Measurements from ENCODE around the gene PERCC1.
"Not testable (repeated sequence)": the region's sequence is repeated elsewhere in the genome, so short reads cannot be mapped to it uniquely, and the experiment has no call there.

Gene PERCC1

GRCh38 chr16:1451702-1452392 lies 21.0 kb downstream of the PERCC1 start:
- DNase-seq: no peak

GRCh38 chr16:1452530-1452929 lies 21.7 kb downstream of the PERCC1 start:
- no peak for DNase-seq

- no peak for DNase-seq
These were observed 22.4 kb downstream of the PERCC1 start for GRCh38 chr16:1453316-1453715.

GRCh38 chr16:1454561-1454960 lies 23.7 kb downstream of the PERCC1 start:
- no peak for DNase-seq

GRCh38 chr16:1455190-1456171 lies 24.6 kb downstream of the PERCC1 start:
- DNase-seq: no peak

DNA sequence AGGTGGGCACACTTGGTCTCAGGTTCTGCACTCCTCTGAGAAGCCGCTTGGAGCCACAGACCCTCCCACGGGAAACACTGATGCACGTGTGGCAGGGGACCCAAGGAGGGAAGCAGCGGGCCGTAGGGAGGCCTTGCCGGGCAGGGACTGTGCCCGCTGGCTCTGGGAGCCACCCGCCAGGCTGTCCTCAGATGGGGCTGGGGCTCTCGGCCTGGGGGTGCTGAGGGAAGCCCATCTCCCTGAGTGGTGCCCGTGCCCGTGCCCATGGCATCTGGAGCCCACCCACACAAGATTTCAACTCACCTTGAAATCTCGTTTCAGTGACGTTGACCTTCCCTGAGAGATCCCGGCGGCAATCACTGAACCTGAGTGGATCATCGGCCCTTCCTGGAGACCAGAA lies 26.1 kb downstream of the PERCC1 start:
- no peak for DNase-seq

- no peak for DNase-seq
These were observed 26.8 kb downstream of the PERCC1 start for GRCh38 chr16:1457489-1458245.

- DNase-seq: no peak
These were observed 27.6 kb downstream of the PERCC1 start for GRCh38 chr16:1458336-1458976.

DNA sequence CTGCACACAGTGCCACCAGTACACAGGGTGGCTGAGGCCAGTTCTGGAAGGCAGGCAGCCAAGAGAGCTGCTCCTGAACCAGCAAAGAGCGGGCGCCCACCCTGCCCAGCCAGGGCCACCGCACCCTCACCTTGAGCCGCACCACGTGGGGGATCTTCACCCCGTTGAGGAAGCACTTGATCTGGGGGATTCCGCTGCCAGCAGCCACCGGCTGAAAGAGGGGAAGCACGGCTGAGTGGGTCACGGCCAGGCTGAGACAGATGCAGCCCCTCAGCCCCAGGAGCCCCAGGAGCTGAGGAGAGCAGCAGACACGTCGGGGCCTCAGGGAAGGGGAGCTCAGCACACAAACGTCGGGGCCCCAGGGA lies 28.1 kb downstream of the PERCC1 start:
- no peak for DNase-seq

GRCh38 chr16:1459967-1460366 lies 29.1 kb downstream of the PERCC1 start:
- no peak for DNase-seq

GRCh38 chr16:1460602-1461138 lies 29.8 kb downstream of the PERCC1 start:
- no peak for DNase-seq

DNA sequence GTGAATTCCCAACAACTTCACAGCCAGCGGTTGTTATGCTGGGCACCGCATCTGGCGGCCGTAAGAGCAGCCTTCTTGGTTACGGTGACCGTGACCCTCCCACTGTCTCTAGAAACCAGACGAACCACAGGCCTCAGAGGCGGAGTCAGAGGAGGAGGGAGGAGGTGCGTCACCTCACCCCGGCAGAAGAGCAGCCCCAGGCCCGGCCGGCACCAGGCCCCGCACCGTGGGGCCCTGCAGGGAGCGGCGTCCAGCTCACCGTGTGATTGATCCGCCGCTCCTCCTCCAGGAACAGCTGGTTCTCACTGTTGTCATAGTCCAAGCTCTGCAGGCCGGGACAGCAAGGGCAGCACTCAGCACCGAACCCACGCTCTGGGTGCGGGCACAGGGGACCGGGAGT lies 30.3 kb downstream of the PERCC1 start:
- no peak for DNase-seq

- no peak for DNase-seq
These were observed 33.5 kb downstream of the PERCC1 start for GRCh38 chr16:1464196-1464893.

GRCh38 chr16:1464894-1465566 lies 34.2 kb downstream of the PERCC1 start:
- no peak for DNase-seq

- DNase-seq: no peak
These were observed 34.7 kb downstream of the PERCC1 start for GRCh38 chr16:1465567-1465915.

- no peak for DNase-seq
These were observed 35.2 kb downstream of the PERCC1 start for GRCh38 chr16:1466054-1466453.

GRCh38 chr16:1466968-1467521 lies 36.2 kb downstream of the PERCC1 start:
- no peak for DNase-seq

- DNase-seq: no peak
These were observed 37.5 kb downstream of the PERCC1 start for GRCh38 chr16:1468426-1468810.

DNA sequence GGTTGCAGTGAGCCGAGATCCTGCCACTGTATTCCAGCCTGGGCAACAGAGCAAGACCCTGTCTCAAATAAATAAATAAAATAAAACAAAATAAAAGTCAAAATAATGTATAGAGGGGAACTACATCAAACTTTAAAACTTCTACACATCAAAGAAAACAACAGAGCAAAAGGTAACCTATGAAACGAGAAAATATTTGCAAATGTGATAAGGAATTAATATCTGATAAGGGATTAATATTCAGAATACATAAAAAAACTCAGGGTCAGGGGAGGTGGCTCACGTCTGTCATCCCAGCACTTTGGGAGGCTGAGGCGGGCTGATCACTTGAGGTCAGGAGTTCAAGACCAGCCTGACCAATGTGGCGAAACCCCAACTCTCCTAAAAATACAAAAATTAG lies 38.3 kb downstream of the PERCC1 start:
- not testable (repeated sequence) for DNase-seq

GRCh38 chr16:1469693-1470201 lies 38.9 kb downstream of the PERCC1 start:
- no peak for DNase-seq

Data from T-helper 2 cell (primary cell).